Neural cell (in vitro differentiated cells): Measurements from ENCODE around the gene PDLIM5. TPM values are rescaled to one million over a fixed set of nuclear protein-coding genes. Genes with fewer than 3 reads are reported as not detected.

Experiments
- H2AFZ ChIP-seq: fragments of 200-600, 300-800 bp; sonication (generic), shearing (Covaris generic); 2 replicates; pipeline ENCODE4 v1.6.0; 2014; ENCODE audit warnings: low read depth, mild to moderate bottlenecking, antibody characterized with exemption, low read length, moderate library complexity
- H3F3A ChIP-seq: fragments of 200-600 bp; shearing (Covaris generic); 2 replicates; pipeline ENCODE4 v1.6.1; 2016; ENCODE audit warnings: mild to moderate bottlenecking, moderate library complexity, mixed read lengths, antibody characterized with exemption, low read length; ENCODE audit not compliant: insufficient read depth, poor library complexity, severe bottlenecking
- H3K27ac ChIP-seq: fragments of 200-600, 300-800 bp; sonication (generic), shearing (Covaris generic); 2 replicates; pipeline ENCODE4 v1.5.1; 2014; ENCODE audit warnings: mild to moderate bottlenecking, low read length, moderate library complexity
- H3K27me3 ChIP-seq: fragments of 300-800, 200-600 bp; sonication (generic), shearing (Covaris generic); 2 replicates; pipeline ENCODE4 v1.6.0; 2014; ENCODE audit warnings: mild to moderate bottlenecking, low read depth, low read length, moderate library complexity; ENCODE audit not compliant: insufficient read depth
- H3K36me3 ChIP-seq: fragments of 300-800, 200-600 bp; sonication (generic), shearing (Covaris generic); 2 replicates; pipeline ENCODE4 v1.5.1; 2014; ENCODE audit warnings: mild to moderate bottlenecking, antibody characterized with exemption, low read length, moderate library complexity; ENCODE audit not compliant: insufficient read depth
- H3K4me2 ChIP-seq: fragments of 300-800, 200-600 bp; sonication (generic), shearing (Covaris generic); 2 replicates; pipeline ENCODE4 v1.6.0; 2014; ENCODE audit warnings: mild to moderate bottlenecking, low read length
- H3K4me3 ChIP-seq: fragments of 300-800, 200-600 bp; sonication (generic), shearing (Covaris generic); 2 replicates; pipeline ENCODE4 v1.5.1; 2014; ENCODE audit warnings: mild to moderate bottlenecking, low read length, moderate library complexity
- H3K79me2 ChIP-seq: fragments of 200-600 bp; shearing (Covaris generic); replicated peaks from 2 replicates; pipeline ENCODE4 v1.6.0; 2014; ENCODE audit warnings: mild to moderate bottlenecking, low read length, moderate library complexity; ENCODE audit not compliant: insufficient read depth
- H3K9ac ChIP-seq: fragments of 300-800, 200-600 bp; sonication (generic), shearing (Covaris generic); 2 replicates; pipeline ENCODE4 v1.6.1; 2016; ENCODE audit warnings: mild to moderate bottlenecking, low read length, mixed read lengths
- H3K9me2 ChIP-seq: fragments of 200-600 bp; shearing (Covaris generic); 2 replicates; pipeline ENCODE4 v1.6.1; 2016; ENCODE audit warnings: mild to moderate bottlenecking, low read length, mixed read lengths; ENCODE audit not compliant: insufficient read depth
- H3K9me3 ChIP-seq: fragments of 200-600, 300-800 bp; sonication (generic), shearing (Covaris generic); 2 replicates; pipeline ENCODE4 v1.6.1; 2016; ENCODE audit warnings: mild to moderate bottlenecking, mixed run types, low read length, moderate library complexity, mixed read lengths
- H4K20me1 ChIP-seq: fragments of 200-600 bp; shearing (Covaris generic); 2 replicates; pipeline ENCODE4 v1.6.1; 2016; ENCODE audit warnings: mild to moderate bottlenecking, mixed run types; ENCODE audit not compliant: insufficient read depth
- CTCF ChIP-seq: fragments of 450-650 bp; IDR thresholded peaks from 2 replicates; pipeline ENCODE4 v1.5.1; 2014; ENCODE audit warnings: antibody characterized with exemption, mild to moderate bottlenecking, moderate library complexity; ENCODE audit not compliant: poor library complexity, severe bottlenecking
- EP300 ChIP-seq: fragments of 450-650 bp; conservative IDR thresholded peaks from 2 replicates; pipeline ENCODE4 v1.6.1; 2014; ENCODE audit warnings: antibody characterized with exemption, mild to moderate bottlenecking, moderate library complexity; ENCODE audit not compliant: poor library complexity, severe bottlenecking
- EZH2 ChIP-seq: fragments of 200-600, 300-800 bp; shearing (Covaris generic), sonication (generic); IDR thresholded peaks from 2 replicates; pipeline ENCODE4 v1.6.1; 2014; ENCODE audit warnings: antibody characterized with exemption, low read length, borderline replicate concordance, mild to moderate bottlenecking; ENCODE audit not compliant: insufficient read depth, poor library complexity, severe bottlenecking
- MXI1 ChIP-seq: fragments of 450-650 bp; conservative IDR thresholded peaks from 2 replicates; pipeline ENCODE4 v1.6.1; 2014; ENCODE audit warnings: antibody characterized with exemption, mild to moderate bottlenecking; ENCODE audit not compliant: poor library complexity, severe bottlenecking
- POLR2AphosphoS5 ChIP-seq: IDR thresholded peaks from 2 replicates; pipeline ENCODE4 v1.6.1; 2012
- RAD21 ChIP-seq: fragments of 450-650 bp; conservative IDR thresholded peaks from 2 replicates; pipeline ENCODE4 v1.6.1; 2014; ENCODE audit warnings: antibody characterized with exemption, mild to moderate bottlenecking, moderate library complexity
- REST ChIP-seq: IDR thresholded peaks from 2 replicates; pipeline ENCODE4 v1.6.1; 2012; ENCODE audit warnings: borderline replicate concordance
- SMC3 ChIP-seq: fragments of 450-650 bp; conservative IDR thresholded peaks from 2 replicates; pipeline ENCODE4 v1.6.1; 2014; ENCODE audit warnings: antibody characterized with exemption, mild to moderate bottlenecking, moderate library complexity; ENCODE audit not compliant: poor library complexity
- TAF1 ChIP-seq: IDR thresholded peaks from 2 replicates; pipeline ENCODE4 v1.6.1; 2012; ENCODE audit warnings: low read depth
- polyA plus RNA-seq: library from polyadenylated mRNA; depleted of rRNA; stranded (reverse); fragments of >200 nt; gene quantifications from 2 replicates; pipeline ENCODE4 v1.2.3, GENCODE V29; 2014

The PDLIM5 gene
- polyA plus RNA-seq, 1 donor from 2014 or later, result 1.6 TPM

GRCh38 chr4:94576210-94576609, 124.5 kb downstream of the PDLIM5 start:
- Histone ChIP-seq H3K36me3 (no peaks in the 10 kb centered on the region), H3K4me3 (no peak overlapping the region), H3K4me2 (no peak overlapping the region), H2AFZ (no peak overlapping the region), H3K27me3 (no peaks in the 10 kb centered on the region), H3K9me3 (no peaks in the 10 kb centered on the region), H3F3A (no peaks in the 10 kb centered on the region), H4K20me1 (no peaks in the 10 kb centered on the region), H3K27ac (no peak overlapping the region), H3K79me2 (no peaks in the 10 kb centered on the region), H3K9ac (no peak overlapping the region), H3K9me2 (no peaks in the 10 kb centered on the region)
- TF ChIP-seq POLR2AphosphoS5 (no peak), CTCF (no peak), RAD21 (no peak), MXI1 (no peak), REST (no peak), SMC3 (no peak), EP300 (no peak), TAF1 (no peak), EZH2 (no peak)

GRCh38 chr4:94577136-94577535, 125.4 kb downstream of the PDLIM5 start:
- Histone ChIP-seq H2AFZ (no peak overlapping the region), H3K36me3 (no peaks in the 10 kb centered on the region), H3K79me2 (no peaks in the 10 kb centered on the region), H3K27me3 (no peaks in the 10 kb centered on the region), H4K20me1 (no peaks in the 10 kb centered on the region), H3K9me2 (no peaks in the 10 kb centered on the region), H3K4me3 (no peak overlapping the region), H3K9ac (no peak overlapping the region), H3K9me3 (no peaks in the 10 kb centered on the region), H3K27ac (no peak overlapping the region), H3F3A (no peaks in the 10 kb centered on the region), H3K4me2 (no peak overlapping the region)
- TF ChIP-seq TAF1, result no peak
- TF ChIP-seq CTCF, result no peak
- TF ChIP-seq MXI1, result no peak
- TF ChIP-seq SMC3, result no peak
- no peak for TF ChIP-seq REST
- no peak for TF ChIP-seq POLR2AphosphoS5
- no peak for TF ChIP-seq EP300
- TF ChIP-seq EZH2, result no peak
- no peak for TF ChIP-seq RAD21
